GM12878 (cell line): ENCODE data around the gene TMEM52. TPM values are rescaled to one million over a fixed set of nuclear protein-coding genes. Genes with fewer than 3 reads are reported as not detected.

Experiments used
- ATAC-seq: fragments of 200-7000 bp; cut with Tn5 transposase; 3 replicates; pipeline ENCODE4 v1.9.1; 2020; ENCODE audit warnings: mild to moderate bottlenecking, moderate library complexity
- BruUV-seq: library from RNA; stranded (reverse); fragments of 400-500 nt; replicated peaks from 2 replicates; lab custom pipeline; 2021; lab: Mats Ljungman, UMichigan
- CTCF ChIA-PET: fragments of 300-600 bp; sonication (Branson Sonifier 250); formaldehyde crosslinking; extraction: SDS; loops from one replicate; lab custom pipeline; 2021; ENCODE audit warnings: inconsistent platforms; lab: Yijun Ruan, JAX
- POLR2A ChIA-PET: fragments of 350-600 bp; formaldehyde crosslinking; extraction: SDS; loops from one replicate; lab custom pipeline; 2021; ENCODE audit warnings: inconsistent platforms; lab: Charles Lee
- RAD21 ChIA-PET: fragments of 300-600 bp; sonication (Branson Sonifier 250); formaldehyde crosslinking; loops from one replicate; lab custom pipeline; 2023; ENCODE audit warnings: antibody characterized with exemption; ENCODE audit not compliant: unreplicated experiment; lab: Charles Lee
- SMC1A ChIA-PET: fragments of 300-600 bp; sonication (Branson Sonifier 250); formaldehyde crosslinking; loops from one replicate; lab custom pipeline; 2023; ENCODE audit not compliant: unreplicated experiment, uncharacterized antibody; lab: Charles Lee
- DNase-seq: peaks from one replicate; pipeline ENCODE4 v3.0.0-alpha.2; 2011; ENCODE audit warnings: low read depth, low spot score
- FAIRE-seq: peaks from 3 replicates; lab custom pipeline; 2011; peaks lifted over from hg19 to GRCh38; lab: Jason Lieb, UNC
- H2AFZ ChIP-seq: 2 replicates; pipeline ENCODE4 v1.6.0; 2011; ENCODE audit warnings: low read depth, low read length, control low read depth; ENCODE audit not compliant: control insufficient read depth
- H3K27ac ChIP-seq: 2 replicates; pipeline ENCODE4 v1.5.1; 2011; ENCODE audit warnings: control low read depth; ENCODE audit not compliant: control insufficient read depth, insufficient read depth
- H3K27me3 ChIP-seq, 2 experiments: replicated peaks in 1 of 2; 2 replicates each; pipeline versions ENCODE4 v1.6.0 to v1.6.1; 2011; ENCODE audit warnings: low read length in 1 of 2; ENCODE audit not compliant: control insufficient read depth in 2 of 2, insufficient read depth in 2 of 2
- H3K36me3 ChIP-seq, 2 experiments: 2 replicates each; pipeline ENCODE4 v1.5.1; 2011; ENCODE audit warnings: low read length in 1 of 2; ENCODE audit not compliant: control insufficient read depth in 2 of 2, insufficient read depth in 2 of 2
- H3K4me1 ChIP-seq: 2 replicates; pipeline ENCODE4 v1.6.1; 2011; ENCODE audit warnings: mild to moderate bottlenecking, low read length, moderate library complexity, mixed read lengths; ENCODE audit not compliant: control insufficient read depth, insufficient read depth
- H3K4me2 ChIP-seq: 2 replicates; pipeline ENCODE4 v1.6.0; 2011; ENCODE audit warnings: control low read depth; ENCODE audit not compliant: control insufficient read depth, insufficient read depth
- H3K4me3 ChIP-seq: fragments of 200-600 bp; sonication (generic); 2 replicates; pipeline ENCODE4 v1.5.1; 2016
- H3K79me2 ChIP-seq: 2 replicates; pipeline ENCODE4 v1.6.0; 2011; ENCODE audit warnings: low read length; ENCODE audit not compliant: control insufficient read depth, insufficient read depth
- H3K9ac ChIP-seq: 2 replicates; pipeline ENCODE4 v1.8.0; 2011; ENCODE audit warnings: low read length, control low read depth, mixed read lengths; ENCODE audit not compliant: control insufficient read depth, insufficient read depth
- H3K9me3 ChIP-seq: replicated peaks from 3 replicates; pipeline ENCODE4 v1.5.1; 2011; ENCODE audit warnings: mild to moderate bottlenecking, low read length; ENCODE audit not compliant: control insufficient read depth, insufficient read depth
- H4K20me1 ChIP-seq: 2 replicates; pipeline ENCODE4 v1.6.0; 2011; ENCODE audit not compliant: control insufficient read depth, insufficient read depth
- CREB1 ChIP-seq: IDR thresholded peaks from 2 replicates; pipeline ENCODE4 v1.6.1; 2012; ENCODE audit warnings: low read depth, mild to moderate bottlenecking, inconsistent platforms
- CREM ChIP-seq: IDR thresholded peaks from 2 replicates; pipeline ENCODE4 v1.6.1; 2014; ENCODE audit warnings: antibody characterized with exemption, low read depth
- GATAD2B ChIP-seq: fragments of 450-650 bp; conservative IDR thresholded peaks from 2 replicates; pipeline ENCODE4 v1.6.1; 2017; ENCODE audit warnings: low read depth, mild to moderate bottlenecking, moderate library complexity
- RFX5 ChIP-seq: IDR thresholded peaks from 2 replicates; pipeline ENCODE4 v1.6.1; 2011; ENCODE audit warnings: low read depth, low read length, improper control_type of control experiment
- WGBS: methylation state at CpG from one replicate; pipeline ENCODE4 v1.1.6; 2016; ENCODE audit warnings: low lambda C conversion rate; ENCODE audit not compliant: insufficient replicate concordance, insufficient coverage; ENCODE audit errors: missing lambda C conversion rate; 5-methylcytosine and 5-hydroxymethylcytosine counted together
- in situ Hi-C: fragments of 300-500 bp; cut with MboI; formaldehyde crosslinking; loops from 9 replicates; pipeline ENCODE4 v1.14.3; 2018; ENCODE audit warnings: mixed read lengths
- intact Hi-C: fragments of 100-400 bp; cut with micrococcal nuclease; formaldehyde crosslinking; loops from one replicate; pipeline ENCODE4 v1.14.2; 2022; ENCODE audit not compliant: unreplicated experiment
- polyA plus RNA-seq, 11 experiments: library from polyadenylated mRNA; depleted of rRNA in 4 of 11; unstranded in 6 of 11; stranded (reverse) in 5 of 11; fragments of >200 nt; fragmentation: Nextera tagmentation in 4 of 11; fragmentation: Illumina TruSeq in 1 of 11; extraction: Ambion mirVana in 4 of 11; extraction: Trizol in 1 of 11; gene quantifications; 1 replicate in 1 of 11; 2 replicates in 10 of 11; pipeline versions ENCODE4 v1.2.1 to v1.2.3, GENCODE V29; 2011 to 2016; ENCODE audit warnings: inconsistent platforms in 2 of 11, missing spikeins in 2 of 11, low read depth in 1 of 11
- total RNA-seq, 4 experiments: library from RNA; depleted of rRNA in 3 of 4; stranded (reverse); fragments of >200 nt in 3 of 4; fragmentation: Illumina TruSeq in 1 of 4; extraction: Trizol in 1 of 4; gene quantifications; 2 replicates each; pipeline versions ENCODE4 v1.2.1 to v1.2.3, GENCODE V29; 2013 to 2021
- TF ChIP-seq, protein P1 (sequence below), 3 experiments: IDR thresholded peaks in 2 of 3; conservative IDR thresholded peaks in 1 of 3; 2 replicates each; pipeline ENCODE4 v1.5.1; 2011; ENCODE audit warnings: low read depth in 3 of 3, low read length in 3 of 3, mild to moderate bottlenecking in 3 of 3, control low read depth in 2 of 3, moderate library complexity in 2 of 3, inconsistent platforms in 1 of 3, mixed read lengths in 1 of 3; ENCODE audit not compliant: control insufficient read depth in 2 of 3, insufficient read depth in 1 of 3; ENCODE audit errors: extremely low read depth in 1 of 3
- TF ChIP-seq, protein P2 (sequence below): IDR thresholded peaks from 2 replicates; pipeline ENCODE4 v1.6.1; 2012; ENCODE audit warnings: mild to moderate bottlenecking, low read depth, low read length
- TF ChIP-seq, protein P3 (sequence below): fragments of 450-650 bp; IDR thresholded peaks from 2 replicates; pipeline ENCODE4 v1.6.1; 2018; ENCODE audit warnings: borderline replicate concordance, mild to moderate bottlenecking; ENCODE audit not compliant: partially characterized antibody

TMEM52 gene
- total and polyA plus RNA-seq, 10 of the 15 experiments (the other 5 are each of a cell fraction or from before 2014, with no cell fraction given): 0.17 to 0.33 (median 0.24) TPM; not detected in 7

DNA sequence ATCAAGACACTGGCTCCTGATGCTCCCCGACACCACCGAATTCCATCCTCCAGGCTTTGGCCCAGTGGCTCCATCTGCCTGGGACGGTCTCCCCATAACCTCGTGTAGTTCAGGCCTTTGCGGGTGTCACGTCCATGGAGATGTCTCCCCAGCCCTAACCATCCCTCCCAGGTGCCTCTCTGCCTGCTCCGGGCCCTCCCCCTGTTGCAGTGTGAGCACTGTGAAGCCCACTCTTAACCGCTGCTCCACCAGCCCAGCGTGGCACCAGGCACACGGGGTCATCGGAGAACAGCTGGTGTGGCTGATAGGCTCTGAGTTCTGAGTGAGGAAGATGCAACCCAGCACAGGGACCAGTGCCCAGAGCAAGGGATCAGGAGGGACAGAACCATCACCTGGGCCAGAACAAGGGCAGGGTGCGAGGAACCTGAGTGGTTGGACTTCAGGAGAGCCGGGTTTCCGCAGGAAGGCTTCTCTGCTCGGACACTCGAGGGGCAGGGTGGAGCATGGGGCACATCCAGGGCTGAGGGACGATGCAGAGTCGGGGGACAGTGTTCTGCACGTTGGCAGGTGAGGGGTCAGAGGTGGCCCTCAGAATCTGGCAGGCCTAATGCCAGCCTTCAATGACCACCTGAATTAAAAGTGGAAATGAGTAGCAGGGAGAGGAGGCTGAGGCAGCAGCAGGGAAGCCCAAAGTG, 25.6 kb downstream of the TMEM52 start:
- H3K4me2 ChIP-seq: no peak overlapping the region

More for the DNA sequence above, 25.6 kb downstream of the TMEM52 start:
- ChIA-PET POLR2A (no interaction called here), SMC1A (no interaction called here)
- Histone ChIP-seq H3K36me3 (no peaks in the 10 kb centered on the region), H3K4me1 (peaks cover 16% of the 10 kb centered on the region), H2AFZ (no peak overlapping the region)
- intact Hi-C loops: loop anchor here (5.0 kb wide), 1 partner anchor 116 kb away; the partner anchor contains the start of gene NADK
- TF ChIP-seq, protein P1, sequence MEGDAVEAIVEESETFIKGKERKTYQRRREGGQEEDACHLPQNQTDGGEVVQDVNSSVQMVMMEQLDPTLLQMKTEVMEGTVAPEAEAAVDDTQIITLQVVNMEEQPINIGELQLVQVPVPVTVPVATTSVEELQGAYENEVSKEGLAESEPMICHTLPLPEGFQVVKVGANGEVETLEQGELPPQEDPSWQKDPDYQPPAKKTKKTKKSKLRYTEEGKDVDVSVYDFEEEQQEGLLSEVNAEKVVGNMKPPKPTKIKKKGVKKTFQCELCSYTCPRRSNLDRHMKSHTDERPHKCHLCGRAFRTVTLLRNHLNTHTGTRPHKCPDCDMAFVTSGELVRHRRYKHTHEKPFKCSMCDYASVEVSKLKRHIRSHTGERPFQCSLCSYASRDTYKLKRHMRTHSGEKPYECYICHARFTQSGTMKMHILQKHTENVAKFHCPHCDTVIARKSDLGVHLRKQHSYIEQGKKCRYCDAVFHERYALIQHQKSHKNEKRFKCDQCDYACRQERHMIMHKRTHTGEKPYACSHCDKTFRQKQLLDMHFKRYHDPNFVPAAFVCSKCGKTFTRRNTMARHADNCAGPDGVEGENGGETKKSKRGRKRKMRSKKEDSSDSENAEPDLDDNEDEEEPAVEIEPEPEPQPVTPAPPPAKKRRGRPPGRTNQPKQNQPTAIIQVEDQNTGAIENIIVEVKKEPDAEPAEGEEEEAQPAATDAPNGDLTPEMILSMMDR (IDR thresholded peaks at IDR 0.05 in 2 of 3, conservative IDR thresholded peaks at IDR 0.05 in 1 of 3; ENCODE audit: control insufficient read depth in 2 of 3, extremely low read depth in 1 of 3, insufficient read depth in 1 of 3, low read depth in 3 of 3, low read length in 3 of 3): no peak
- TF ChIP-seq CREB1 (no peak), RFX5 (no peak), CREM (no peak), GATAD2B (no peak)
- TF ChIP-seq, protein P2, sequence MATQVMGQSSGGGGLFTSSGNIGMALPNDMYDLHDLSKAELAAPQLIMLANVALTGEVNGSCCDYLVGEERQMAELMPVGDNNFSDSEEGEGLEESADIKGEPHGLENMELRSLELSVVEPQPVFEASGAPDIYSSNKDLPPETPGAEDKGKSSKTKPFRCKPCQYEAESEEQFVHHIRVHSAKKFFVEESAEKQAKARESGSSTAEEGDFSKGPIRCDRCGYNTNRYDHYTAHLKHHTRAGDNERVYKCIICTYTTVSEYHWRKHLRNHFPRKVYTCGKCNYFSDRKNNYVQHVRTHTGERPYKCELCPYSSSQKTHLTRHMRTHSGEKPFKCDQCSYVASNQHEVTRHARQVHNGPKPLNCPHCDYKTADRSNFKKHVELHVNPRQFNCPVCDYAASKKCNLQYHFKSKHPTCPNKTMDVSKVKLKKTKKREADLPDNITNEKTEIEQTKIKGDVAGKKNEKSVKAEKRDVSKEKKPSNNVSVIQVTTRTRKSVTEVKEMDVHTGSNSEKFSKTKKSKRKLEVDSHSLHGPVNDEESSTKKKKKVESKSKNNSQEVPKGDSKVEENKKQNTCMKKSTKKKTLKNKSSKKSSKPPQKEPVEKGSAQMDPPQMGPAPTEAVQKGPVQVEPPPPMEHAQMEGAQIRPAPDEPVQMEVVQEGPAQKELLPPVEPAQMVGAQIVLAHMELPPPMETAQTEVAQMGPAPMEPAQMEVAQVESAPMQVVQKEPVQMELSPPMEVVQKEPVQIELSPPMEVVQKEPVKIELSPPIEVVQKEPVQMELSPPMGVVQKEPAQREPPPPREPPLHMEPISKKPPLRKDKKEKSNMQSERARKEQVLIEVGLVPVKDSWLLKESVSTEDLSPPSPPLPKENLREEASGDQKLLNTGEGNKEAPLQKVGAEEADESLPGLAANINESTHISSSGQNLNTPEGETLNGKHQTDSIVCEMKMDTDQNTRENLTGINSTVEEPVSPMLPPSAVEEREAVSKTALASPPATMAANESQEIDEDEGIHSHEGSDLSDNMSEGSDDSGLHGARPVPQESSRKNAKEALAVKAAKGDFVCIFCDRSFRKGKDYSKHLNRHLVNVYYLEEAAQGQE: no peak
- TF ChIP-seq, protein P3, sequence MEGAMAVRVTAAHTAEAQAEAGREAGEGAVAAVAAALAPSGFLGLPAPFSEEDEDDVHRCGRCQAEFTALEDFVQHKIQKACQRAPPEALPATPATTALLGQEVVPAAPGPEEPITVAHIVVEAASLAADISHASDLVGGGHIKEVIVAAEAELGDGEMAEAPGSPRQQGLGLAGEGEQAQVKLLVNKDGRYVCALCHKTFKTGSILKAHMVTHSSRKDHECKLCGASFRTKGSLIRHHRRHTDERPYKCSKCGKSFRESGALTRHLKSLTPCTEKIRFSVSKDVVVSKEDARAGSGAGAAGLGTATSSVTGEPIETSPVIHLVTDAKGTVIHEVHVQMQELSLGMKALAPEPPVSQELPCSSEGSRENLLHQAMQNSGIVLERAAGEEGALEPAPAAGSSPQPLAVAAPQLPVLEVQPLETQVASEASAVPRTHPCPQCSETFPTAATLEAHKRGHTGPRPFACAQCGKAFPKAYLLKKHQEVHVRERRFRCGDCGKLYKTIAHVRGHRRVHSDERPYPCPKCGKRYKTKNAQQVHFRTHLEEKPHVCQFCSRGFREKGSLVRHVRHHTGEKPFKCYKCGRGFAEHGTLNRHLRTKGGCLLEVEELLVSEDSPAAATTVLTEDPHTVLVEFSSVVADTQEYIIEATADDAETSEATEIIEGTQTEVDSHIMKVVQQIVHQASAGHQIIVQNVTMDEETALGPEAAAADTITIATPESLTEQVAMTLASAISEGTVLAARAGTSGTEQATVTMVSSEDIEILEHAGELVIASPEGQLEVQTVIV: no peak
- TF ChIP-seq, all 136 proteins: peak for 0
- no peak for DNase-seq
- Histone ChIP-seq H3K79me2 (peaks cover 25% of the 10 kb centered on the region), H3K27me3 (no peaks in the 10 kb centered on the region), H4K20me1 (no peaks in the 10 kb centered on the region), H3K9me3 (no peaks in the 10 kb centered on the region), H3K4me3 (no peak overlapping the region), H3K27ac (no peak overlapping the region), H3K9ac (no peak overlapping the region)
- CTCF ChIA-PET: no interaction called here
- RAD21 ChIA-PET: no interaction called here
- BruUV-seq: no TSS peak
- in situ Hi-C loops: no loop called here
- 76% methylated on average over 19 of the region's 19 CpGs for WGBS
- no peak for ATAC-seq
- no peak for FAIRE-seq
